Memory B cell (primary cell): ENCODE results near the gene SH3BGRL2.
A peak's percentile ranks its signal among the peaks of the same experiment; 100 is the strongest.

Experiments
- ATAC-seq: fragments of 150-1000 bp; cut with Tn5 transposase; 2 replicates; pipeline ENCODE4 v1.10.0; 2021; ENCODE audit warnings: low read depth, mild to moderate bottlenecking, moderate library complexity
- DNase-seq, 2 donors: peaks; one replicate each; pipeline ENCODE4 v3.0.0; 2022; ENCODE audit warnings: low spot score in 2 of 2
- H3K27ac Mint-ChIP-seq: one replicate; pipeline ENCODE4 v1.8.0; 2022; ENCODE audit warnings: mild to moderate bottlenecking, moderate library complexity, mixed read lengths
- H3K27me3 Mint-ChIP-seq: one replicate; pipeline ENCODE4 v1.8.0; 2022; ENCODE audit warnings: mixed read lengths
- H3K36me3 Mint-ChIP-seq: one replicate; pipeline ENCODE4 v1.8.0; 2022; ENCODE audit warnings: mild to moderate bottlenecking, mixed read lengths
- H3K4me1 Mint-ChIP-seq: one replicate; pipeline ENCODE4 v1.8.0; 2022; ENCODE audit warnings: mixed read lengths
- H3K4me3 Mint-ChIP-seq: one replicate; pipeline ENCODE4 v1.8.0; 2022; ENCODE audit warnings: mild to moderate bottlenecking, moderate library complexity, mixed read lengths
- H3K9me3 Mint-ChIP-seq: one replicate; pipeline ENCODE4 v1.8.0; 2022; ENCODE audit warnings: mixed read lengths

The SH3BGRL2 gene

GRCh38 chr6:79627422-79627821 is 3.7 kb upstream of the SH3BGRL2 start:
- H3K9me3 Mint-ChIP-seq: no peaks in the 10 kb centered on the region
- H3K27me3 Mint-ChIP-seq: peaks cover 10% of the 10 kb centered on the region
- no peak overlapping the region for H3K4me3 Mint-ChIP-seq
- H3K27ac Mint-ChIP-seq: no peak overlapping the region
- H3K36me3 Mint-ChIP-seq: no peaks in the 10 kb centered on the region
- ATAC-seq: no peak
- DNase-seq: no peak
- peaks cover 6% of the 10 kb centered on the region for H3K4me1 Mint-ChIP-seq

GRCh38 chr6:79628466-79629288 is 2.5 kb upstream of the SH3BGRL2 start:
- Mint-ChIP-seq H3K27ac (no peak overlapping the region), H3K9me3 (no peaks in the 10 kb centered on the region), H3K4me3 (no peak overlapping the region), H3K27me3 (peaks cover 11% of the 10 kb centered on the region), H3K36me3 (no peaks in the 10 kb centered on the region), H3K4me1 (peaks cover 6% of the 10 kb centered on the region)
- ATAC-seq: no peak
- DNase-seq: no peak

- ATAC-seq: no peak
- Mint-ChIP-seq H3K36me3 (no peaks in the 10 kb centered on the region), H3K27ac (no peak overlapping the region), H3K9me3 (no peaks in the 10 kb centered on the region), H3K27me3 (peaks cover 19% of the 10 kb centered on the region), H3K4me3 (peak overlapping the region; percentile 15), H3K4me1 (peaks cover 6% of the 10 kb centered on the region)
- DNase-seq: no peak
Observed at GRCh38 chr6:79630380-79630882, 698 bp upstream of the SH3BGRL2 start.

- no peak for DNase-seq
- Mint-ChIP-seq H3K4me1 (peaks cover 6% of the 10 kb centered on the region), H3K4me3 (peak overlapping the region; percentile 76), H3K9me3 (no peaks in the 10 kb centered on the region), H3K27me3 (peaks cover 22% of the 10 kb centered on the region), H3K36me3 (no peaks in the 10 kb centered on the region), H3K27ac (no peak overlapping the region)
- ATAC-seq: no peak
Observed at GRCh38 chr6:79631693-79632172, 604 bp downstream of the SH3BGRL2 start.

GRCh38 chr6:79632580-79632979 is 1.5 kb downstream of the SH3BGRL2 start:
- Mint-ChIP-seq H3K27me3 (peaks cover 22% of the 10 kb centered on the region), H3K36me3 (no peaks in the 10 kb centered on the region), H3K9me3 (no peaks in the 10 kb centered on the region), H3K27ac (no peak overlapping the region), H3K4me3 (no peak overlapping the region), H3K4me1 (peaks cover 6% of the 10 kb centered on the region)
- no peak for ATAC-seq
- no peak for DNase-seq

GRCh38 chr6:79634491-79635231 is 3.5 kb downstream of the SH3BGRL2 start:
- DNase-seq: no peak
- H3K36me3 Mint-ChIP-seq: no peaks in the 10 kb centered on the region
- H3K4me1 Mint-ChIP-seq: peaks cover 6% of the 10 kb centered on the region
- ATAC-seq: no peak
- no peaks in the 10 kb centered on the region for H3K9me3 Mint-ChIP-seq
- no peak overlapping the region for H3K4me3 Mint-ChIP-seq
- H3K27ac Mint-ChIP-seq: no peak overlapping the region
- H3K27me3 Mint-ChIP-seq: peaks cover 19% of the 10 kb centered on the region

- no peaks in the 10 kb centered on the region for H3K36me3 Mint-ChIP-seq
Observed at GRCh38 chr6:79635232-79635543, 4.1 kb downstream of the SH3BGRL2 start.

GRCh38 chr6:79636673-79637072 is 5.5 kb downstream of the SH3BGRL2 start:
- Mint-ChIP-seq H3K4me3 (no peak overlapping the region), H3K4me1 (no peaks in the 10 kb centered on the region), H3K9me3 (no peaks in the 10 kb centered on the region), H3K27me3 (peaks cover 14% of the 10 kb centered on the region), H3K36me3 (no peaks in the 10 kb centered on the region), H3K27ac (no peak overlapping the region)
- ATAC-seq (no peak), DNase-seq (no peak)

More at GRCh38 chr6:79635232-79635543, 4.1 kb downstream of the SH3BGRL2 start:
- DNase-seq (no peak), ATAC-seq (no peak)
- no peak overlapping the region for H3K4me3 Mint-ChIP-seq
- H3K4me1 Mint-ChIP-seq: peaks cover 6% of the 10 kb centered on the region
- peaks cover 19% of the 10 kb centered on the region for H3K27me3 Mint-ChIP-seq
- no peaks in the 10 kb centered on the region for H3K9me3 Mint-ChIP-seq
- H3K27ac Mint-ChIP-seq: no peak overlapping the region

- Mint-ChIP-seq H3K36me3 (no peaks in the 10 kb centered on the region), H3K27ac (no peak overlapping the region), H3K27me3 (peaks cover 8% of the 10 kb centered on the region), H3K4me1 (no peaks in the 10 kb centered on the region), H3K9me3 (no peaks in the 10 kb centered on the region), H3K4me3 (no peak overlapping the region)
- ATAC-seq: no peak
- no peak for DNase-seq
Observed at GRCh38 chr6:79640146-79641111, 9.3 kb downstream of the SH3BGRL2 start.

- Mint-ChIP-seq H3K4me1 (no peaks in the 10 kb centered on the region), H3K27ac (no peak overlapping the region), H3K9me3 (no peaks in the 10 kb centered on the region), H3K27me3 (peaks cover 8% of the 10 kb centered on the region), H3K4me3 (no peak overlapping the region), H3K36me3 (no peaks in the 10 kb centered on the region)
- DNase-seq (no peak), ATAC-seq (no peak)
Observed at GRCh38 chr6:79646006-79646405, 14.9 kb downstream of the SH3BGRL2 start.

GRCh38 chr6:79646561-79646960 is 15.4 kb downstream of the SH3BGRL2 start:
- peaks cover 8% of the 10 kb centered on the region for H3K27me3 Mint-ChIP-seq
- ATAC-seq (no peak), DNase-seq (no peak)
- H3K36me3 Mint-ChIP-seq: no peaks in the 10 kb centered on the region
- no peak overlapping the region for H3K27ac Mint-ChIP-seq
- H3K4me1 Mint-ChIP-seq: no peaks in the 10 kb centered on the region
- no peak overlapping the region for H3K4me3 Mint-ChIP-seq
- no peaks in the 10 kb centered on the region for H3K9me3 Mint-ChIP-seq

- Mint-ChIP-seq H3K27me3 (peaks cover 8% of the 10 kb centered on the region), H3K36me3 (no peaks in the 10 kb centered on the region), H3K4me1 (no peaks in the 10 kb centered on the region), H3K4me3 (no peak overlapping the region), H3K9me3 (no peaks in the 10 kb centered on the region), H3K27ac (no peak overlapping the region)
- no peak for DNase-seq
- no peak for ATAC-seq
Observed at GRCh38 chr6:79647741-79648140, 16.6 kb downstream of the SH3BGRL2 start.

- peaks cover 8% of the 10 kb centered on the region for H3K27me3 Mint-ChIP-seq
- no peak for DNase-seq
- H3K27ac Mint-ChIP-seq: no peak overlapping the region
- no peaks in the 10 kb centered on the region for H3K4me1 Mint-ChIP-seq
- ATAC-seq: no peak
- H3K36me3 Mint-ChIP-seq: no peaks in the 10 kb centered on the region
- H3K9me3 Mint-ChIP-seq: no peaks in the 10 kb centered on the region
- no peak overlapping the region for H3K4me3 Mint-ChIP-seq
Observed at GRCh38 chr6:79648328-79648727, 17.2 kb downstream of the SH3BGRL2 start.
